GM13976 (cell line): ENCODE measurements around the gene VWA1.
"Not testable (repeated sequence)": the region's sequence is repeated elsewhere in the genome, so short reads cannot be mapped to it uniquely, and the experiment has no call there.

ENCODE experiments used
- DNase-seq: peaks from one replicate; pipeline ENCODE4 v3.0.0; 2012; ENCODE audit warnings: low spot score
- in situ Hi-C: fragments of 300-500 bp; cut with MboI; formaldehyde crosslinking; loops from one replicate; pipeline ENCODE4 v1.12.0; 2022; ENCODE audit warnings: low sequenced_read_pairs, mixed read lengths, inconsistent platforms; ENCODE audit not compliant: unreplicated experiment
- TF ChIP-seq, protein P1 (sequence below): IDR thresholded peaks from 2 replicates; pipeline ENCODE4 v1.5.1; 2012; ENCODE audit warnings: borderline replicate concordance, mild to moderate bottlenecking; ENCODE audit not compliant: insufficient read depth; ENCODE audit errors: extremely low read depth, missing control alignments, control extremely low read depth

VWA1 gene

GRCh38 chr1:1452882-1453281 is 17.4 kb downstream of the VWA1 start:
- in situ Hi-C loops = no loop called here
- no peak for DNase-seq
- TF ChIP-seq, protein P1, sequence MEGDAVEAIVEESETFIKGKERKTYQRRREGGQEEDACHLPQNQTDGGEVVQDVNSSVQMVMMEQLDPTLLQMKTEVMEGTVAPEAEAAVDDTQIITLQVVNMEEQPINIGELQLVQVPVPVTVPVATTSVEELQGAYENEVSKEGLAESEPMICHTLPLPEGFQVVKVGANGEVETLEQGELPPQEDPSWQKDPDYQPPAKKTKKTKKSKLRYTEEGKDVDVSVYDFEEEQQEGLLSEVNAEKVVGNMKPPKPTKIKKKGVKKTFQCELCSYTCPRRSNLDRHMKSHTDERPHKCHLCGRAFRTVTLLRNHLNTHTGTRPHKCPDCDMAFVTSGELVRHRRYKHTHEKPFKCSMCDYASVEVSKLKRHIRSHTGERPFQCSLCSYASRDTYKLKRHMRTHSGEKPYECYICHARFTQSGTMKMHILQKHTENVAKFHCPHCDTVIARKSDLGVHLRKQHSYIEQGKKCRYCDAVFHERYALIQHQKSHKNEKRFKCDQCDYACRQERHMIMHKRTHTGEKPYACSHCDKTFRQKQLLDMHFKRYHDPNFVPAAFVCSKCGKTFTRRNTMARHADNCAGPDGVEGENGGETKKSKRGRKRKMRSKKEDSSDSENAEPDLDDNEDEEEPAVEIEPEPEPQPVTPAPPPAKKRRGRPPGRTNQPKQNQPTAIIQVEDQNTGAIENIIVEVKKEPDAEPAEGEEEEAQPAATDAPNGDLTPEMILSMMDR = no peak

DNA sequence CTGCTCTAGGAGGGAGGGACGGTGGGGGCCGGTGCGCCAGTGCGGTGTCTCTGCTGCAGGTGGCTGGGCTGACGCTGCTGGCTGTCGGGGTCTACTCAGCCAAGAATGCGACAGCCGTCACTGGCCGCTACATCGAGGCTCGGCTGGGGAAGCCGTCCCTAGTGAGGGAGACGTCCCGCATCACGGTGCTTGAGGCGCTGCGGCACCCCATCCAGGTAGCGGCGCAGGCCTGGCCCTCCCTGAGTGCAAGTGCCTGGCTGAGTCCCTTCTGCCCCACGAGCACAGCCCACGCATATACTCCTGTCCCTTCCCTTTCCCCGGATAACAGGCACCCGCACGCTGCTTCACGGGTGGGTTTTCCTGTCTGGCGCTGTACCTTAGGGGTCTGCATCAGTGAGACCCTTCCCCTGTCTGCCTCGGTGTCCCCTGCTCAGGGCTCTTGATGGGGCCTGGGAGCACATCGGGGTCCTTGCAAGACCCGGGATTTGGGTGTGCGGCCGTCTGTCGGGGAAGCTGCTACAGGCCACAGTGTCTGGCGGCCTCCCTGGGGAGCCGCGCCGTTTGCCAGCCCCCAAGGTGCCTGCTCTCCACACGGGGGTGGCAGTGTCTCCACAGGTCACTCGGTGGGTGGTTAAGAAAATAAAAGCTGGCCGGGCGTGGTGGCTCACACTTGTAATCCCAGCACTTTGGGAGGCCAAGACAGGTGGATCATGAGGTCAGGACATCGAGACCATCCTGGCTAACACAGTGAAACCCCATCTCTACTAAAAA is 19.0 kb downstream of the VWA1 start:
- DNase-seq, in situ Hi-C loops: not testable (repeated sequence)

DNA sequence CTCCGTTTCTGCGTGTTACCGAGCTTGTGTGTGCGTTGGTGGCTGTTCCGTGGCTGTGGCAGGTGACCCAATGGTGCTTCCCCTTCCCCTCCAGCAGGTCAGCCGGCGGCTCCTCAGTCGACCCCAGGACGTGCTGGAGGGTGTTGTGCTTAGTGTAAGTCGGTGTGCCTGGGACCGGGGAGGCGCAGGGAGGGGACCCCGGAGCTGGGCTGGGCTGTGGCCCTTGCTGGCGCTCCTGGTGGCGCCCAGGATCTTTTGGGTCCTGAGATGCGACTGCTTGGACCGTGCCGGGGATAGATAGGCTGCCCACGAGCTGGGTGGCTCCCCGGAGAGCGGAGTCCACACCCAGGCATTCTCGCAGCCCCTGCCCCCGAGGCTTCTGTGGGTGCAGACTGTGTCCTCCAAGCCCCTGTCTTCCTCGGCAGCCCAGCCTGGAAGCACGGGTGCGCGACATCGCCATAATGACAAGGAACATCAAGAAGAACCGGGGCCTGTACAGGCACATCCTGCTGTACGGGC is 19.9 kb downstream of the VWA1 start:
- DNase-seq = no peak
- TF ChIP-seq, protein P1 = no peak
- in situ Hi-C loops = no loop called here

GRCh38 chr1:1455934-1456333 is 20.4 kb downstream of the VWA1 start:
- DNase-seq, in situ Hi-C loops: not testable (repeated sequence)

DNA sequence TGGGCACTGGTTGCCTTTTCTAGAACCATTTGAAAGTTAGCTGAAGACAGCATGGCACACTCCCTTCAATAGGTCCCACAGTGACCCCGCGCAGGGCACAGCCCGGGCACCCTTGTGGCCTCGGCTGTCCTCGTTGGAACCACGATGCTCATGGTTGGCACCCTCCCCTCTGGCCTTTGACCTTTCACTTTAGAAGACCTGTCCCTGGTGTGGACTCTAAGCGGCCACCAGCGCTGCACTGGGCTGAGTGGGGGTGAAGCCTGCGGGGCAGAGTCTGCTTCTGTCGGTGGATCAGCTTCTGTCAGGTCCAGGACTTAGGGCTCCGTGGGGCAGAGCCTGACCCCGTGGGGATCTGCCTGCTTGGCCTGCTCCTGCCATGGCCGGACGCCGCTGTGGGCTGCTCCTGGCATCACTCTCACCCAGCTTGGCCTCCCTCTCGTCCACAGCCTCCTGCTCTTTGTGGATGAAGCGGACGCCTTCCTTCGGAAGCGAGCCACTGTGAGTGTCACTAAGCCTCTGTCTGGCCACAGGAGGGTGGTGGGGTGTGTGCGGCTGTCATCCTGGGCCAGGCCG is 21.3 kb downstream of the VWA1 start:
- in situ Hi-C loops, DNase-seq: not testable (repeated sequence)

DNA sequence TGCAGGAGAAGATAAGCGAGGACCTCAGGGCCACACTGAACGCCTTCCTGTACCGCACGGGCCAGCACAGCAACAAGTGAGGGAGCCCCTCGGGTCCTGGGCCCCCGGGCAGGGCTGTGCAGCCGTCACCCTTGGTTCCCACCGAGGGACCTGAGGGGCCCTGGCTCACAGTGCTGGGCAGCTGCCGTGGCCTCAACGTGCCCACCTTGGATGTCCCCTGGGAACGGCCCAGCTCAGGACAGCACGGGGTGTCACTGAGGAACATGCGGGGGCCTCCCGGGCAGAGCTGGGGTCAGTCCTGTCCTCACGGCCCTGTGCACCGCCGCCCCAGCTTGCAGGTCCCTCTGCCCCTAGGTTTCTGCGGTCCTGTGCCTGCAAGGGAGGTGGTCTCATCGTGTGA is 23.7 kb downstream of the VWA1 start:
- in situ Hi-C loops, DNase-seq: not testable (repeated sequence)

- DNase-seq, in situ Hi-C loops: not testable (repeated sequence)
These were observed 24.2 kb downstream of the VWA1 start for GRCh38 chr1:1459711-1460110.

- peak; percentile 32 for DNase-seq
These were observed 25.1 kb downstream of the VWA1 start for GRCh38 chr1:1460540-1461130.

GRCh38 chr1:1461721-1462317 is 26.3 kb downstream of the VWA1 start:
- TF ChIP-seq, protein P1 = no peak
- DNase-seq = no peak
- in situ Hi-C loops = no loop called here

More at GRCh38 chr1:1460540-1461130, 25.1 kb downstream of the VWA1 start:
- TF ChIP-seq, protein P1 = no peak
- in situ Hi-C loops = no loop called here
